H9 (cell line): ENCODE measurements around the gene CCDC191. TPM values are rescaled to one million over a fixed set of nuclear protein-coding genes. Genes with fewer than 3 reads are reported as not detected.
A peak's percentile ranks its signal among the peaks of the same experiment; 100 is the strongest.

ENCODE experiments used
- DNase-seq: peaks from one replicate; pipeline ENCODE4 v3.0.0-alpha.2; 2017
- H2AFZ ChIP-seq: one replicate; pipeline ENCODE4 v1.6.1; 2013; ENCODE audit warnings: mild to moderate bottlenecking, low read length, control low read depth, moderate library complexity
- H2AK5ac ChIP-seq: 2 replicates; pipeline ENCODE4 v1.6.1; 2013; ENCODE audit warnings: low read length, control low read depth, mixed read lengths; ENCODE audit not compliant: insufficient read length
- H2BK120ac ChIP-seq: one replicate; pipeline ENCODE4 v1.6.1; 2013; ENCODE audit warnings: low read depth, mild to moderate bottlenecking, low read length, control low read depth, inconsistent platforms; ENCODE audit not compliant: poor library complexity, severe bottlenecking
- H2BK12ac ChIP-seq: 2 replicates; pipeline ENCODE4 v1.6.1; 2013; ENCODE audit warnings: low read length, control low read depth, mixed read lengths, low read depth; ENCODE audit not compliant: insufficient read length
- H2BK15ac ChIP-seq: 2 replicates; pipeline ENCODE4 v1.6.1; 2013; ENCODE audit warnings: low read depth, low read length, control low read depth
- H2BK20ac ChIP-seq: one replicate; pipeline ENCODE4 v1.6.1; 2013; ENCODE audit warnings: low read depth, mild to moderate bottlenecking, low read length, control low read depth, inconsistent platforms; ENCODE audit not compliant: poor library complexity, severe bottlenecking
- H2BK5ac ChIP-seq: 2 replicates; pipeline ENCODE4 v1.6.1; 2013; ENCODE audit warnings: low read length, control low read depth, mixed read lengths; ENCODE audit not compliant: insufficient read length
- H3K14ac ChIP-seq: 2 replicates; pipeline ENCODE4 v1.6.1; 2013; ENCODE audit warnings: low read length, control low read depth; ENCODE audit not compliant: insufficient read depth
- H3K18ac ChIP-seq: 2 replicates; pipeline ENCODE4 v1.6.1; 2013; ENCODE audit warnings: low read depth, mild to moderate bottlenecking, mixed read lengths, low read length, control low read depth; ENCODE audit not compliant: insufficient read length
- H3K23ac ChIP-seq: 2 replicates; pipeline ENCODE4 v1.6.1; 2013; ENCODE audit warnings: low read length, control low read depth, mixed read lengths, low read depth; ENCODE audit not compliant: insufficient read length
- H3K23me2 ChIP-seq: 2 replicates; pipeline ENCODE4 v1.6.1; 2013; ENCODE audit warnings: low read depth, mild to moderate bottlenecking, mixed read lengths, low read length, control low read depth; ENCODE audit not compliant: insufficient read length, poor library complexity, severe bottlenecking
- H3K27ac ChIP-seq: 2 replicates; pipeline ENCODE4 v1.5.1; 2013; ENCODE audit warnings: low read length, control low read depth, mixed read lengths, low read depth; ENCODE audit not compliant: insufficient read length
- H3K27me3 ChIP-seq: 2 replicates; pipeline ENCODE4 v1.6.1; 2013; ENCODE audit warnings: low read length, control low read depth, inconsistent platforms; ENCODE audit not compliant: insufficient read depth
- H3K4ac ChIP-seq: 2 replicates; pipeline ENCODE4 v1.6.1; 2013; ENCODE audit warnings: low read depth, mild to moderate bottlenecking, control low read depth, inconsistent platforms, low read length, moderate library complexity
- H3K4me1 ChIP-seq: 2 replicates; pipeline ENCODE4 v1.6.1; 2013; ENCODE audit warnings: low read length, control low read depth, inconsistent platforms; ENCODE audit not compliant: insufficient read depth
- H3K4me2 ChIP-seq: 2 replicates; pipeline ENCODE4 v1.6.1; 2013; ENCODE audit warnings: low read length, control low read depth, mixed read lengths; ENCODE audit not compliant: insufficient read length, insufficient read depth
- H3K56ac ChIP-seq: 2 replicates; pipeline ENCODE4 v1.6.1; 2013; ENCODE audit warnings: low read depth, mild to moderate bottlenecking, mixed read lengths, low read length, control low read depth; ENCODE audit not compliant: insufficient read length
- H3K79me1 ChIP-seq: 2 replicates; pipeline ENCODE4 v1.6.1; 2013; ENCODE audit warnings: low read depth, mild to moderate bottlenecking, moderate library complexity, low read length, control low read depth, inconsistent platforms; ENCODE audit not compliant: insufficient read depth, poor library complexity, severe bottlenecking
- H3K79me2 ChIP-seq: 2 replicates; pipeline ENCODE4 v1.6.1; 2013; ENCODE audit warnings: low read length, control low read depth, inconsistent platforms; ENCODE audit not compliant: insufficient read depth
- H3K9ac ChIP-seq: 2 replicates; pipeline ENCODE4 v1.6.1; 2013; ENCODE audit warnings: low read length, control low read depth, mixed read lengths; ENCODE audit not compliant: insufficient read length; ENCODE audit errors: extremely low read depth
- H3K9me3 ChIP-seq: one replicate; pipeline ENCODE4 v1.6.1; 2013; ENCODE audit warnings: low read depth, low read length, inconsistent platforms; ENCODE audit not compliant: control insufficient read depth
- H3T11ph ChIP-seq: one replicate; pipeline ENCODE4 v1.6.1; 2013; ENCODE audit warnings: mild to moderate bottlenecking, low read length, control low read depth, inconsistent platforms
- H4K20me1 ChIP-seq: one replicate; pipeline ENCODE4 v1.6.1; 2013; ENCODE audit not compliant: control insufficient read depth, insufficient read length, insufficient read depth
- H4K5ac ChIP-seq: 2 replicates; pipeline ENCODE4 v1.6.1; 2013; ENCODE audit warnings: low read depth, mild to moderate bottlenecking, mixed read lengths, low read length, control low read depth; ENCODE audit not compliant: insufficient read length
- H4K8ac ChIP-seq: replicated peaks from 2 replicates; pipeline ENCODE4 v1.6.1; 2013; ENCODE audit warnings: low read length, control low read depth, mixed read lengths, low read depth; ENCODE audit not compliant: insufficient read length
- H4K91ac ChIP-seq: 2 replicates; pipeline ENCODE4 v1.6.1; 2013; ENCODE audit warnings: low read depth, mild to moderate bottlenecking, moderate library complexity, mixed read lengths, low read length, control low read depth; ENCODE audit not compliant: insufficient read length
- H3K27ac Mint-ChIP-seq, 3 experiments: 2 replicates in 2 of 3; 3 replicates in 1 of 3; pipeline ENCODE4 v1.8.0; 2020 to 2021; ENCODE audit warnings: mixed read lengths in 3 of 3, mild to moderate bottlenecking in 1 of 3, moderate library complexity in 1 of 3
- H3K27me3 Mint-ChIP-seq: 2 replicates; pipeline ENCODE4 v1.8.0; 2021; ENCODE audit warnings: low read depth, mild to moderate bottlenecking, moderate library complexity, mixed read lengths
- H3K36me3 Mint-ChIP-seq, 3 experiments: 2 replicates in 2 of 3; 3 replicates in 1 of 3; pipeline ENCODE4 v1.8.0; 2020 to 2021; ENCODE audit warnings: low read depth in 3 of 3, mixed read lengths in 3 of 3; ENCODE audit not compliant: insufficient read depth in 1 of 3
- H3K4me1 Mint-ChIP-seq, 2 experiments: 2 replicates each; pipeline ENCODE4 v1.8.0; 2020; ENCODE audit warnings: mixed read lengths in 2 of 2
- H3K4me3 Mint-ChIP-seq, 2 experiments: 2 replicates in 1 of 2; 3 replicates in 1 of 2; pipeline ENCODE4 v1.8.0; 2020 to 2021; ENCODE audit warnings: mild to moderate bottlenecking in 2 of 2, mixed read lengths in 2 of 2, moderate library complexity in 1 of 2
- H3K9me3 Mint-ChIP-seq, 2 experiments: 2 replicates in 1 of 2; 3 replicates in 1 of 2; pipeline ENCODE4 v1.8.0; 2020; ENCODE audit warnings: mild to moderate bottlenecking in 2 of 2, mixed read lengths in 2 of 2, moderate library complexity in 1 of 2
- CTCF ChIP-seq: fragments of 200-600 bp; sonication (generic); conservative IDR thresholded peaks from 3 replicates; pipeline ENCODE4 v1.8.0; 2021; ENCODE audit warnings: antibody characterized with exemption, mild to moderate bottlenecking
- WGBS: extraction: QIAGEN DNeasy Blood & Tissue Kit; methylation state at CpG from one replicate; pipeline ENCODE4 v1.1.7; 2013; ENCODE audit warnings: missing lambda C conversion rate, low lambda C conversion rate, mixed read lengths; ENCODE audit not compliant: insufficient read length; ENCODE audit errors: extremely low coverage; 5-methylcytosine and 5-hydroxymethylcytosine counted together
- total RNA-seq: library from RNA; stranded (reverse); gene quantifications from 2 replicates; pipeline ENCODE4 v1.2.1, GENCODE V29; 2021

Gene CCDC191
- total RNA-seq, 1 experiment from 2014 or later = 0.68 TPM

- Histone ChIP-seq H4K5ac (peak overlapping the region; percentile 7), H2BK5ac (peak overlapping the region; percentile 13), H3K4ac (no peak overlapping the region; the same call in 1 of the 2 replicates), H2BK12ac (no peak overlapping the region), H3K27me3 (no peaks in the 10 kb centered on the region), H3K56ac (no peak overlapping the region), H2AFZ (no peak overlapping the region), H2BK15ac (no peak overlapping the region), H4K91ac (no peak overlapping the region), H3K27ac (no peak overlapping the region), H3K4me1 (no peaks in the 10 kb centered on the region), H3K4me2 (peak overlapping the region; percentile 80), H3K23me2 (peaks cover 8% of the 10 kb centered on the region), H4K8ac (no peak overlapping the region), H2BK20ac (no peak overlapping the region), H3K79me1 (peaks cover 6% of the 10 kb centered on the region), H2BK120ac (no peak overlapping the region), H3K18ac (peak overlapping the region; percentile 94), H3K79me2 (peaks cover 26% of the 10 kb centered on the region; the same call in 1 of the 2 replicates), H3T11ph (no peak overlapping the region), H3K9me3 (no peaks in the 10 kb centered on the region), H3K14ac (peak overlapping the region; percentile 77; the same call in 1 of the 2 replicates), H3K9ac (peak overlapping the region; percentile 92), H3K23ac (no peak overlapping the region), H2AK5ac (no peak overlapping the region), H4K20me1 (no peaks in the 10 kb centered on the region)
- Mint-ChIP-seq H3K27ac (peak overlapping the region; percentile 94 to 99 (median 94)), H3K4me3 (peak overlapping the region; percentile 89 to 96), H3K27me3 (no peaks in the 10 kb centered on the region), H3K9me3 (peaks cover 0 to 3% of the 10 kb centered on the region in 2 experiments; a peak in 1 of 5 replicates), H3K4me1 (peaks cover 16 to 31% of the 10 kb centered on the region in 2 experiments), H3K36me3 (peaks cover 0 to 3% (median 0%) of the 10 kb centered on the region in 3 experiments; a peak in 4 of 7 replicates)
- no peak for DNase-seq
- no CpG with 5 or more reads among the region's 8 CpGs for WGBS
- TF ChIP-seq CTCF = no peak
Measured at GRCh38 chr3:114057011-114057347, 653 bp upstream of the CCDC191 start.
